ENCODE measurements around the gene TLE2. TPM values are rescaled to one million over a fixed set of nuclear protein-coding genes. Genes with fewer than 3 reads are reported as not detected.

Gene TLE2
- total RNA-seq, 1 experiment from 2014 or later: 7.7 TPM

DNA sequence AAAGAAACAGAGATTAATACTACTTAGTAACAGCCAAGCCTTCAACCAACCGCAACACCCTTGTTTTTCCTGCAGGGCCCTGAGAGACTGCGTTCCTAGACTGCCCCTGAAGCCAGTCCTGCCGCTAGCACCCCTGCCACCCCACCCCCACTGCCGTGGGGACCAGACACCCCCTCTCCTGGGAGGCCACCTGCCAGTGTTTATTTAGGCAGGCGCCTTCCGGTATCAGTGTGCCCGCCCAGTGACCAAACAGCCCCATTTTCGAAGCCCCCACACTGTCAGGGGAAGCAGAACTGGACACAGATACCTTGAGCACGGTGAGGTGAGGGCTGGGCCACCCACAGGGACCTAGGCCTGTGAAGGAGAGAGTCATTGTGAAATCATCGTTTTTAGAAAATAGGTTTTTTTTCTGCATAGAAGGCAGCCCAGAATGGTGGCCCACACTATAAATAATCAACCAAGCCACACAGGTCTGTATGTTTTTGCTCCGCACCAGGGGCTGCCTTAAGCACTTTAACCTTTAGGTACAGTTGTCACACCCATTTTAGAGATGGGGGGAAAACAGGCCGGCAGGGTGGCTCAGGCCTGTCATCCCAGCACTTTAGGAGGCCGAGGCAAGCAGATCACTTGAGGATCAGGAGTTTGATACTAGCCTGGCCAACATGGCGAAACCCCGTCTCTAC is 36.7 kb upstream of the TLE2 start:
- DNase-seq (no peak), ATAC-seq (no peak)
- H3K4me3 ChIP-seq (ENCODE audit: low read length): no peak overlapping the region
- BruUV-seq (replicated peaks): no TSS peak
- no peaks in the 10 kb centered on the region for H3K9me2 ChIP-seq (replicated peaks; ENCODE audit: low read length)
- H2AFZ ChIP-seq (ENCODE audit: low read length): no peak overlapping the region
- H3K4me1 ChIP-seq (ENCODE audit: insufficient read depth, low read length): no peaks in the 10 kb centered on the region
- H3K27me3 ChIP-seq (ENCODE audit: low read length): no peaks in the 10 kb centered on the region
- H3K9me3 ChIP-seq (ENCODE audit: low read length): no peaks in the 10 kb centered on the region
- intact Hi-C loops (cut with micrococcal nuclease): no loop called here
- H3K4me2 ChIP-seq (ENCODE audit: low read length): no peak overlapping the region
- ChIA-PET POLR2A (ENCODE audit: unreplicated experiment) (no interaction called here), CTCF (no interaction called here)
- H3K79me2 ChIP-seq (ENCODE audit: low read length): peaks cover 8% of the 10 kb centered on the region
- H4K20me1 ChIP-seq (ENCODE audit: low read length): no peaks in the 10 kb centered on the region
- H3K36me3 ChIP-seq (ENCODE audit: low read depth, low read length): no peaks in the 10 kb centered on the region
- no peaks in the 10 kb centered on the region for H3F3A ChIP-seq (ENCODE audit: low read length, unreplicated experiment)
- no peak overlapping the region for H3K27ac ChIP-seq (ENCODE audit: low read length)
- no peak for TF ChIP-seq EZH2 (IDR thresholded peaks at IDR 0.05; ENCODE audit: low read length, unreplicated experiment)
- TF ChIP-seq, protein P1, sequence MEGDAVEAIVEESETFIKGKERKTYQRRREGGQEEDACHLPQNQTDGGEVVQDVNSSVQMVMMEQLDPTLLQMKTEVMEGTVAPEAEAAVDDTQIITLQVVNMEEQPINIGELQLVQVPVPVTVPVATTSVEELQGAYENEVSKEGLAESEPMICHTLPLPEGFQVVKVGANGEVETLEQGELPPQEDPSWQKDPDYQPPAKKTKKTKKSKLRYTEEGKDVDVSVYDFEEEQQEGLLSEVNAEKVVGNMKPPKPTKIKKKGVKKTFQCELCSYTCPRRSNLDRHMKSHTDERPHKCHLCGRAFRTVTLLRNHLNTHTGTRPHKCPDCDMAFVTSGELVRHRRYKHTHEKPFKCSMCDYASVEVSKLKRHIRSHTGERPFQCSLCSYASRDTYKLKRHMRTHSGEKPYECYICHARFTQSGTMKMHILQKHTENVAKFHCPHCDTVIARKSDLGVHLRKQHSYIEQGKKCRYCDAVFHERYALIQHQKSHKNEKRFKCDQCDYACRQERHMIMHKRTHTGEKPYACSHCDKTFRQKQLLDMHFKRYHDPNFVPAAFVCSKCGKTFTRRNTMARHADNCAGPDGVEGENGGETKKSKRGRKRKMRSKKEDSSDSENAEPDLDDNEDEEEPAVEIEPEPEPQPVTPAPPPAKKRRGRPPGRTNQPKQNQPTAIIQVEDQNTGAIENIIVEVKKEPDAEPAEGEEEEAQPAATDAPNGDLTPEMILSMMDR (conservative IDR thresholded peaks at IDR 0.05; ENCODE audit: low read depth, low read length): no peak
- no peak for TF ChIP-seq EZH2phosphoT487 (IDR thresholded peaks at IDR 0.05; ENCODE audit: borderline replicate concordance, low read length)
- no peak overlapping the region for H3K9ac ChIP-seq (ENCODE audit: low read length)

GRCh38 chr19:3064011-3064330 is 34.9 kb upstream of the TLE2 start:
- H3K4me3 ChIP-seq (ENCODE audit: low read length): no peak overlapping the region
- H3K9ac ChIP-seq (ENCODE audit: low read length): no peak overlapping the region
- H2AFZ ChIP-seq (ENCODE audit: low read length): no peak overlapping the region
- BruUV-seq (replicated peaks): no TSS peak
- no peaks in the 10 kb centered on the region for H3F3A ChIP-seq (ENCODE audit: low read length, unreplicated experiment)
- H3K9me2 ChIP-seq (replicated peaks; ENCODE audit: low read length): no peaks in the 10 kb centered on the region
- no peak overlapping the region for H3K4me2 ChIP-seq (ENCODE audit: low read length)
- H3K27ac ChIP-seq (ENCODE audit: low read length): no peak overlapping the region
- ChIA-PET CTCF (no interaction called here), POLR2A (ENCODE audit: unreplicated experiment) (no interaction called here)
- TF ChIP-seq EZH2 (IDR thresholded peaks at IDR 0.05; ENCODE audit: low read length, unreplicated experiment) (no peak), EZH2phosphoT487 (IDR thresholded peaks at IDR 0.05; ENCODE audit: borderline replicate concordance, low read length) (no peak)
- TF ChIP-seq, protein P1 (conservative IDR thresholded peaks at IDR 0.05; ENCODE audit: low read depth, low read length): no peak
- no peaks in the 10 kb centered on the region for H3K27me3 ChIP-seq (ENCODE audit: low read length)
- ATAC-seq (no peak), DNase-seq (no peak)
- intact Hi-C loops (cut with micrococcal nuclease): no loop called here
- no peaks in the 10 kb centered on the region for H4K20me1 ChIP-seq (ENCODE audit: low read length)
- H3K36me3 ChIP-seq (ENCODE audit: low read depth, low read length): no peaks in the 10 kb centered on the region; the same call in 1 of the 2 replicates
- H3K4me1 ChIP-seq (ENCODE audit: insufficient read depth, low read length): no peaks in the 10 kb centered on the region
- peaks cover 18% of the 10 kb centered on the region for H3K79me2 ChIP-seq (ENCODE audit: low read length)
- H3K9me3 ChIP-seq (ENCODE audit: low read length): no peaks in the 10 kb centered on the region
